Measurements from ENCODE around the gene CASK. TPM values are rescaled to one million over a fixed set of nuclear protein-coding genes. Genes with fewer than 3 reads are reported as not detected.

CASK gene
- total and polyA plus RNA-seq, 9 of the 15 experiments (the other 6 are each of a cell fraction or from before 2014, with no cell fraction given): 1.3 to 7.4 (median 5.2) TPM

DNA sequence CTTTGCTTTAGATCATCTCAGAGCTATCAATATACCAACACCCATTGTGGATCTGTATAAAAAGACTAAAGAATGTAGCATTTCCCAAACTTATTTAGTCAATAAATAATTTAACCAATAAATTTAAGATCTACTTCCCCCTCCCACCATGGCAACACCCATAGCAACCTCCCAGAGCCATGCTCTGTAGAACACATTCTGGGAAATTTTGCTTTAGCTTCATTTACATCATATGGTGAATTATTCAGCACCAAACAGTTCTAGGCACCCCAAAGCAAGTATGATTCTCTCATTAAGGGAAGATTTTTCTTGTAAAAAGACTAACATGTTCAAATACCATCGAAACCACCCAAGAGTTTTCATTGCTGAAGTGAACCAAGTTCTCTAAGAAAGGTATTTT is 315.1 kb downstream of the CASK start:
- FAIRE-seq: no peak
- in situ Hi-C loops (cut with MboI): no loop called here
- intact Hi-C loops (cut with micrococcal nuclease): no loop called here

DNA sequence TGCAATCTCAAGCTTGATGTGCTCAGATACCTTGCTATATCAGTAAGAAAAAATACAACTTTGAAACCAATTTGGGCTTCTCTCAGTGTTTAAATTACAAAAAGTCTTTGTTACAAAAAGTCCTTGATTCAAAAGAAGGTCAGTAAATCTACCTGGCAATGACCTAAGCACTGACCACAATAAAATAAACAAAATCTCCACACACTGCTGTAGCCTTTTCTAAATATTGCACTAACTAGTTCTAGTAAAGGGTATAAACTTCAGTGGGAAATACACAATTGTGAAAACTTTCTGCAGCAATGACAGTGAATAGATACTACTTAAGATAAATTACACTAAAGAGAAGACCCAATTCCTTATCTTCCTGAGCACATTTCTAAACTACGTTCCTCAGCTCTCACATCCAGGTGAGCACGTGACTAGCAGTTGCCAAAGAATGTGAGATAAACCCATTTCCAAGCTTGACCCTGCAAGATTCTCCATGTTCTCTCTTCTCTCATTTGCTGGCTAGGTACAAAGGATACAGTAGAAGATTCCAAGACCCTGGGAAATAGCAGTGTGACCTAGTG is 316.0 kb downstream of the CASK start:
- no peaks in the 10 kb centered on the region for H3K9me1 ChIP-seq (ENCODE audit: control insufficient read depth, insufficient read depth, low read length)
- no peaks in the 10 kb centered on the region for H3K9me3 ChIP-seq (replicated peaks; ENCODE audit: control insufficient read depth, insufficient read depth, low read depth, low read length)
- no peaks in the 10 kb centered on the region for H3K27me3 ChIP-seq (ENCODE audit: control insufficient read depth in 2 of 2, insufficient read depth in 2 of 2, low read length in 2 of 2)
- 0 out of 2 replicates have a peak overlapping the region, but pooled peaks have one; percentile 37 for H3K4me2 ChIP-seq (ENCODE audit: insufficient read depth, low read length)
- intact Hi-C loops (cut with micrococcal nuclease) (no loop called here), in situ Hi-C loops (cut with MboI) (no loop called here)
- ChIA-PET CTCF (ENCODE audit: low intra/inter-chr PET ratio) (no interaction called here), POLR2A (no interaction called here)
- ATAC-seq (peak; percentile 67), DNase-seq (ENCODE audit: extremely low read depth in 1 of 4, low spot score in 3 of 4) (peak in 3 of 4 experiments; percentile 5 to 64 (median 20)), FAIRE-seq (peak; percentile 77)
- no peak overlapping the region; a peak in 1 of 4 replicates for H3K9ac ChIP-seq (ENCODE audit: insufficient read depth in 1 of 2, low read depth in 2 of 2, low read length in 2 of 2)
- no peaks in the 10 kb centered on the region for H3K36me3 ChIP-seq (ENCODE audit: control insufficient read depth, insufficient read depth, low read length)
- no peaks in the 10 kb centered on the region for H3K79me2 ChIP-seq (ENCODE audit: control insufficient read depth, insufficient read depth, low read length)
- peaks cover 0 to 11% of the 10 kb centered on the region in 2 experiments; a peak in 3 of 5 replicates for H3K4me1 ChIP-seq (replicated peaks in 1 of 2; ENCODE audit: control insufficient read depth in 2 of 2, insufficient read depth in 2 of 2, low read length in 2 of 2)
- no peak overlapping the region for H3K27ac ChIP-seq (ENCODE audit: extremely low read depth, low read depth, low read length)
- H3K4me3 ChIP-seq: no peak overlapping the region
- BruUV-seq (replicated peaks): no TSS peak
- H2AFZ ChIP-seq (ENCODE audit: low read depth, low read length): no peak overlapping the region
- WGBS (ENCODE audit: insufficient coverage, low coverage, missing lambda C conversion rate): 0% methylated on average over 2 of the region's 2 CpGs
- no peaks in the 10 kb centered on the region for H4K20me1 ChIP-seq (replicated peaks; ENCODE audit: control insufficient read depth, insufficient read depth, low read length)
- TF ChIP-seq CXXC5 (CRISPR knock-in tag; IDR thresholded peaks at IDR 0.05) (peak; percentile 71), PTRF (tag; IDR thresholded peaks at IDR 0.05) (no peak), RCOR1 (IDR thresholded peaks at IDR 0.05; ENCODE audit: borderline replicate concordance in 1 of 2, low read depth in 2 of 2, low read length in 2 of 2) (peak in 1 of 2 experiments; percentile 68; a peak in 2 of 4 replicates), ZEB2 (IDR thresholded peaks at IDR 0.05) (peak; percentile 84; the same call in 1 of the 2 replicates)
- TF ChIP-seq, protein P1, sequence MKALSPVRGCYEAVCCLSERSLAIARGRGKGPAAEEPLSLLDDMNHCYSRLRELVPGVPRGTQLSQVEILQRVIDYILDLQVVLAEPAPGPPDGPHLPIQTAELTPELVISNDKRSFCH (CRISPR knock-in tag; IDR thresholded peaks at IDR 0.05): no peak
- TF ChIP-seq, protein P1 (tag; IDR thresholded peaks at IDR 0.05): no peak

More for the DNA sequence above, 315.1 kb downstream of the CASK start:
- POLR2A ChIA-PET: no interaction called here
- no peak overlapping the region for H3K9ac ChIP-seq (ENCODE audit: insufficient read depth in 1 of 2, low read depth in 2 of 2, low read length in 2 of 2)
- H3K36me3 ChIP-seq (ENCODE audit: control insufficient read depth, insufficient read depth, low read length): no peaks in the 10 kb centered on the region
- TF ChIP-seq ZC3H4 (CRISPR knock-in tag; IDR thresholded peaks at IDR 0.05; ENCODE audit: borderline replicate concordance): no peak
- peak; percentile 46 for TF ChIP-seq RFX1 (IDR thresholded peaks at IDR 0.05)
- H3K27me3 ChIP-seq (ENCODE audit: control insufficient read depth in 2 of 2, insufficient read depth in 2 of 2, low read length in 2 of 2): no peaks in the 10 kb centered on the region
- 67% methylated on average over 1 of the region's 1 CpG for WGBS (ENCODE audit: insufficient coverage, low coverage, missing lambda C conversion rate)
- H3K79me2 ChIP-seq (ENCODE audit: control insufficient read depth, insufficient read depth, low read length): no peaks in the 10 kb centered on the region
- no peak overlapping the region for H3K4me2 ChIP-seq (ENCODE audit: insufficient read depth, low read length)
- DNase-seq (ENCODE audit: extremely low read depth in 1 of 4, low spot score in 3 of 4) (no peak), ATAC-seq (no peak)
- no TSS peak for BruUV-seq (replicated peaks)
- CTCF ChIA-PET (ENCODE audit: low intra/inter-chr PET ratio): no interaction called here
- H3K4me3 ChIP-seq: no peak overlapping the region
- H2AFZ ChIP-seq (ENCODE audit: low read depth, low read length): no peak overlapping the region
- H3K4me1 ChIP-seq (replicated peaks in 1 of 2; ENCODE audit: control insufficient read depth in 2 of 2, insufficient read depth in 2 of 2, low read length in 2 of 2): peaks cover 0 to 11% of the 10 kb centered on the region in 2 experiments; a peak in 3 of 5 replicates
- H3K9me1 ChIP-seq (ENCODE audit: control insufficient read depth, insufficient read depth, low read length): no peaks in the 10 kb centered on the region
- no peaks in the 10 kb centered on the region for H3K9me3 ChIP-seq (replicated peaks; ENCODE audit: control insufficient read depth, insufficient read depth, low read depth, low read length)
- H4K20me1 ChIP-seq (replicated peaks; ENCODE audit: control insufficient read depth, insufficient read depth, low read length): no peaks in the 10 kb centered on the region
- H3K27ac ChIP-seq (ENCODE audit: extremely low read depth, low read depth, low read length): no peak overlapping the region
